Measurements from ENCODE around the gene TNFSF10.
"Not testable (repeated sequence)": the region's sequence is repeated elsewhere in the genome, so short reads cannot be mapped to it uniquely, and the experiment has no call there.

The TNFSF10 gene

GRCh38 chr3:172528677-172529076 lies 5.4 kb upstream of the TNFSF10 start:
- no peak for TF ChIP-seq CTCF (IDR thresholded peaks at IDR 0.05; ENCODE audit: low read depth, low read length)
- H3K4me3 ChIP-seq (ENCODE audit: low read depth, low read length) = no peak overlapping the region
- in situ Hi-C loops (cut with HindIII; ENCODE audit: low sequenced_read_pairs) = no loop called here
- no peak for DNase-seq (ENCODE audit: low read depth, low spot score)

GRCh38 chr3:172527306-172527705 lies 4.1 kb upstream of the TNFSF10 start:
- no peak for DNase-seq (ENCODE audit: low read depth, low spot score)
- no peak for TF ChIP-seq CTCF (IDR thresholded peaks at IDR 0.05; ENCODE audit: low read depth, low read length)
- in situ Hi-C loops (cut with HindIII; ENCODE audit: low sequenced_read_pairs) = no loop called here
- H3K4me3 ChIP-seq (ENCODE audit: low read depth, low read length) = no peak overlapping the region

GRCh38 chr3:172525116-172525613 lies 1.9 kb upstream of the TNFSF10 start:
- TF ChIP-seq CTCF (IDR thresholded peaks at IDR 0.05; ENCODE audit: low read depth, low read length) = no peak
- in situ Hi-C loops (cut with HindIII; ENCODE audit: low sequenced_read_pairs) = no loop called here
- DNase-seq (ENCODE audit: low read depth, low spot score) = no peak
- no peak overlapping the region for H3K4me3 ChIP-seq (ENCODE audit: low read depth, low read length)

- in situ Hi-C loops (cut with HindIII; ENCODE audit: low sequenced_read_pairs) = no loop called here
- peak; percentile 50 for DNase-seq (ENCODE audit: low read depth, low spot score)
- TF ChIP-seq CTCF (IDR thresholded peaks at IDR 0.05; ENCODE audit: low read depth, low read length) = no peak
- H3K4me3 ChIP-seq (ENCODE audit: low read depth, low read length) = no peak overlapping the region
Measured at GRCh38 chr3:172524611-172525010, 1.4 kb upstream of the TNFSF10 start.

GRCh38 chr3:172521837-172522726 lies 1.1 kb downstream of the TNFSF10 start:
- in situ Hi-C loops (cut with HindIII; ENCODE audit: low sequenced_read_pairs); DNase-seq (ENCODE audit: low read depth, low spot score): not testable (repeated sequence)
- H3K4me3 ChIP-seq (ENCODE audit: low read depth, low read length) = peak overlapping the region; percentile 13

- H3K4me3 ChIP-seq (ENCODE audit: low read depth, low read length) = no peak overlapping the region
- peak; percentile 92 for DNase-seq (ENCODE audit: low read depth, low spot score)
- in situ Hi-C loops (cut with HindIII; ENCODE audit: low sequenced_read_pairs) = no loop called here
- no peak for TF ChIP-seq CTCF (IDR thresholded peaks at IDR 0.05; ENCODE audit: low read depth, low read length)
Measured at GRCh38 chr3:172520301-172520831, 2.9 kb downstream of the TNFSF10 start.

GRCh38 chr3:172519740-172520139 lies 3.5 kb downstream of the TNFSF10 start:
- in situ Hi-C loops (cut with HindIII; ENCODE audit: low sequenced_read_pairs) = no loop called here
- H3K4me3 ChIP-seq (ENCODE audit: low read depth, low read length) = no peak overlapping the region
- no peak for TF ChIP-seq CTCF (IDR thresholded peaks at IDR 0.05; ENCODE audit: low read depth, low read length)
- DNase-seq (ENCODE audit: low read depth, low spot score) = no peak

All from astrocyte of the spinal cord (primary cell).